ENCODE measurements around the gene NPAS2. TPM values are rescaled to one million over a fixed set of nuclear protein-coding genes. Genes with fewer than 3 reads are reported as not detected.

Gene NPAS2
- total RNA-seq, 1 experiment from 2014 or later = 20.4 TPM

DNA sequence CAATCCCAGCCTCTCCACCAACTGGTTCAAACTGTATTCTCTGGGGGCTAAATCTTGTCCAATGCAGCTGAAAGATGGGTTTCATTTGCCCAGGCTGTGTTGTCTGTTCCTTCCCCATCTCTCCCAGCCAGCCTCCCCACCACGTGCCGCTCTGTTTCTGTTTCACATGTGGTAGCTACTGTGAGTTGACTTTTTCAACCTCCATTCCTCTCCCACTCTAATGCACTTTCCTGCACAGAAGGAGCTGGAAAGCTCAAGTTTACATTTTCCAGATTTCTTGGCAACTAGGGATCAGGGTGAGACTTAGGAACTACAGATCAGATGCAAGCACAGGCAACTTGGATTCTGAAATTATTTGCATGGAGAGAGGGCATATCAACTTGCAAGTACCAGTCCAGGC lies 19.0 kb upstream of the NPAS2 start:
- intact Hi-C loops (cut with micrococcal nuclease) = no loop called here
- Histone ChIP-seq H2AFZ (ENCODE audit: low read depth, low read length, poor library complexity, severe bottlenecking) (no peak overlapping the region), H3K9me3 (ENCODE audit: control insufficient read depth in 1 of 2, insufficient read depth in 1 of 2, low read depth in 1 of 2, low read length in 2 of 2) (no peaks in the 10 kb centered on the region), H3K9ac (ENCODE audit: low read length) (no peak overlapping the region), H3K27ac (ENCODE audit: low read depth, low read length) (no peak overlapping the region), H3K79me2 (ENCODE audit: insufficient read depth, low read length) (no peaks in the 10 kb centered on the region), H3K36me3 (ENCODE audit: control insufficient read depth in 1 of 2, insufficient read depth in 2 of 2, low read length in 2 of 2) (no peaks in the 10 kb centered on the region), H3K4me2 (ENCODE audit: low read length) (no peak overlapping the region), H4K20me1 (ENCODE audit: insufficient read depth) (no peaks in the 10 kb centered on the region), H3K9me2 (ENCODE audit: insufficient read depth) (no peaks in the 10 kb centered on the region), H3K27me3 (ENCODE audit: insufficient read depth, low read length) (no peaks in the 10 kb centered on the region), H3K4me3 (replicated peaks in 1 of 2; ENCODE audit: low read depth in 1 of 2, low read length in 2 of 2) (no peak overlapping the region), H3K4me1 (ENCODE audit: control insufficient read depth in 1 of 2, insufficient read depth in 2 of 2, low read length in 2 of 2) (no peaks in the 10 kb centered on the region)
- RAD21 ChIA-PET (ENCODE audit: low non-redundant PET in 1 of 2, low total read pairs in 2 of 2, uncharacterized antibody in 2 of 2, unreplicated experiment in 2 of 2) = no interaction called here
- no TSS peak for BruUV-seq (replicated peaks)
- ATAC-seq (no peak), DNase-seq (ENCODE audit: low read depth, low spot score) (no peak)
- CTCF ChIA-PET = no interaction called here
- TF ChIP-seq, protein P1, sequence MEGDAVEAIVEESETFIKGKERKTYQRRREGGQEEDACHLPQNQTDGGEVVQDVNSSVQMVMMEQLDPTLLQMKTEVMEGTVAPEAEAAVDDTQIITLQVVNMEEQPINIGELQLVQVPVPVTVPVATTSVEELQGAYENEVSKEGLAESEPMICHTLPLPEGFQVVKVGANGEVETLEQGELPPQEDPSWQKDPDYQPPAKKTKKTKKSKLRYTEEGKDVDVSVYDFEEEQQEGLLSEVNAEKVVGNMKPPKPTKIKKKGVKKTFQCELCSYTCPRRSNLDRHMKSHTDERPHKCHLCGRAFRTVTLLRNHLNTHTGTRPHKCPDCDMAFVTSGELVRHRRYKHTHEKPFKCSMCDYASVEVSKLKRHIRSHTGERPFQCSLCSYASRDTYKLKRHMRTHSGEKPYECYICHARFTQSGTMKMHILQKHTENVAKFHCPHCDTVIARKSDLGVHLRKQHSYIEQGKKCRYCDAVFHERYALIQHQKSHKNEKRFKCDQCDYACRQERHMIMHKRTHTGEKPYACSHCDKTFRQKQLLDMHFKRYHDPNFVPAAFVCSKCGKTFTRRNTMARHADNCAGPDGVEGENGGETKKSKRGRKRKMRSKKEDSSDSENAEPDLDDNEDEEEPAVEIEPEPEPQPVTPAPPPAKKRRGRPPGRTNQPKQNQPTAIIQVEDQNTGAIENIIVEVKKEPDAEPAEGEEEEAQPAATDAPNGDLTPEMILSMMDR (IDR thresholded peaks at IDR 0.05 in 2 of 3, conservative IDR thresholded peaks at IDR 0.05 in 1 of 3; ENCODE audit: borderline replicate concordance in 1 of 3, insufficient read depth in 1 of 3, low read depth in 2 of 3, low read length in 2 of 3) = no peak
- TF ChIP-seq FOSL1 (IDR thresholded peaks at IDR 0.05; ENCODE audit: low read depth) (no peak), POLR2AphosphoS5 (IDR thresholded peaks at IDR 0.05; ENCODE audit: low read depth, low read length) (no peak), SRF (IDR thresholded peaks at IDR 0.05; ENCODE audit: low read depth) (no peak), EZH2phosphoT487 (IDR thresholded peaks at IDR 0.05; ENCODE audit: borderline replicate concordance) (no peak), POLR2A (IDR thresholded peaks at IDR 0.05; ENCODE audit: borderline replicate concordance, extremely low read depth, insufficient read depth, insufficient read length) (no peak), CEBPB (IDR thresholded peaks at IDR 0.05; ENCODE audit: low read depth) (no peak), ZNF274 (IDR thresholded peaks at IDR 0.05; ENCODE audit: low read depth, low read length) (no peak), ZFX (IDR thresholded peaks at IDR 0.05) (no peak), YY1 (IDR thresholded peaks at IDR 0.05; ENCODE audit: extremely low read depth, insufficient replicate concordance, low read depth, low read length) (no peak), CBX3 (IDR thresholded peaks at IDR 0.05; ENCODE audit: low read depth) (no peak), SP1 (IDR thresholded peaks at IDR 0.05; ENCODE audit: low read depth) (no peak), TCF7L2 (IDR thresholded peaks at IDR 0.05; ENCODE audit: borderline replicate concordance, extremely low read depth, insufficient read depth, insufficient read length) (no peak), JUND (IDR thresholded peaks at IDR 0.05) (no peak), EGR1 (IDR thresholded peaks at IDR 0.05; ENCODE audit: low read depth) (no peak), ELF1 (IDR thresholded peaks at IDR 0.05; ENCODE audit: borderline replicate concordance, low read depth) (no peak)
- POLR2A ChIA-PET = interaction anchor here (0.8 kb wide), 1 partner anchor 17 kb away, joined by 3 read pairs; no protein-coding TSS in a partner anchor

Measured in HCT116 (cell line).